ENCODE results near the gene RHOA.
"Not testable (repeated sequence)": the region's sequence is repeated elsewhere in the genome, so short reads cannot be mapped to it uniquely, and the experiment has no call there.

Gene RHOA

DNA sequence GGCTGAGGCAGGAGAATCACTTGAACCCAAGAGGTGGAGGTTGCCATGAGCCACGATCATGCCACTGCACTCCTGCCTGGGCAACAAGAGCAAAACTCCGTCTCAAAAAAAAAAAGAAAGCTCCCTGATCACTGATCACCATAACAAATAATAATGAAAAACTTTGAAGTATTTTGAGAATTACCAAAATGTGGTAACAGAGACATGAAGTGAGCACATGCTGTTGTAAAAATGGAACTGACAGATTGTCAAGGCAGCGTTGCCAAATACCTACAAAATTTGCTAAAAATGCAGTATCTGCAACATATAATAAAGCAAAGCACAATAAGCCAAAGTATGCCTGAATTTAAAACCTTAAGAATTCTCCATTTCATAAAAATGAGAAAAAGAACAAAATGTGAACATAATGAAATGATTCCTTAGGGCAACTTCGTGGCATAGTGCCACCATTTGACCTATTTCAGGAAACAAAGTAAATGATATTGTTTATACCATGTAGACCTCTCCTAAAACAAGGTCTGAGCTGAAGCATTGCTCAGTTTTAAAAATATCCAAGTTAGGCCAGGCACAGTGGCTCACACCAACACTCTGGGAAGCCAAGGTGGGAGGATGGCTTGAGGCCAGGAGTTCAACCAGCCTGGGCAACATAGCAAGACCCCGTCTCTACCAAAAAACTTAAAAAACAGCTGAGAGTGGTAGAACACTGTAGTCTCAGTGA is 77.7 kb downstream of the RHOA start:
- Histone ChIP-seq H3K4me1 (ENCODE audit: control insufficient read depth in 1 of 2, insufficient read depth in 2 of 2, low read length in 2 of 2) (peaks cover 0 to 5% of the 10 kb centered on the region in 2 donors), H3K9ac (ENCODE audit: low read depth in 1 of 2, low read length in 2 of 2) (no peak overlapping the region), H3K36me3 (ENCODE audit: control insufficient read depth in 1 of 2, insufficient read depth in 2 of 2, low read length in 2 of 2) (peaks cover 19 to 52% of the 10 kb centered on the region in 2 donors), H3K27ac (ENCODE audit: low read depth, low read length) (no peak overlapping the region), H3K9me3 (ENCODE audit: control insufficient read depth in 1 of 2, low read length in 2 of 2) (no peaks in the 10 kb centered on the region), H3K27me3 (ENCODE audit: control insufficient read depth in 1 of 2, insufficient read depth in 2 of 2, low read length in 2 of 2) (no peaks in the 10 kb centered on the region), H3K4me3 (ENCODE audit: low read depth in 1 of 2, low read length in 2 of 2) (no peak overlapping the region)

- Histone ChIP-seq H3K27me3 (ENCODE audit: control insufficient read depth in 1 of 2, insufficient read depth in 2 of 2, low read length in 2 of 2) (no peaks in the 10 kb centered on the region), H3K36me3 (ENCODE audit: control insufficient read depth in 1 of 2, insufficient read depth in 2 of 2, low read length in 2 of 2) (peaks cover 19 to 57% of the 10 kb centered on the region in 2 donors), H3K4me1 (ENCODE audit: control insufficient read depth in 1 of 2, insufficient read depth in 2 of 2, low read length in 2 of 2) (no peaks in the 10 kb centered on the region), H3K27ac (ENCODE audit: low read depth, low read length) (no peak overlapping the region), H3K4me3 (ENCODE audit: low read depth in 1 of 2, low read length in 2 of 2) (no peak overlapping the region), H3K9ac (ENCODE audit: low read depth in 1 of 2, low read length in 2 of 2) (no peak overlapping the region), H3K9me3 (ENCODE audit: control insufficient read depth in 1 of 2, low read length in 2 of 2) (no peaks in the 10 kb centered on the region)
Measured at GRCh38 chr3:49333091-49333490, 78.7 kb downstream of the RHOA start.

- no peaks in the 10 kb centered on the region for H3K27me3 ChIP-seq (ENCODE audit: control insufficient read depth in 1 of 2, insufficient read depth in 2 of 2, low read length in 2 of 2)
- H3K27ac ChIP-seq (ENCODE audit: low read depth, low read length), result no peak overlapping the region
- no peak overlapping the region for H3K4me3 ChIP-seq (ENCODE audit: low read depth in 1 of 2, low read length in 2 of 2)
- no peaks in the 10 kb centered on the region for H3K4me1 ChIP-seq (ENCODE audit: control insufficient read depth in 1 of 2, insufficient read depth in 2 of 2, low read length in 2 of 2)
- no peak overlapping the region for H3K9ac ChIP-seq (ENCODE audit: low read depth in 1 of 2, low read length in 2 of 2)
- H3K9me3 ChIP-seq (ENCODE audit: control insufficient read depth in 1 of 2, low read length in 2 of 2), result no peaks in the 10 kb centered on the region
- peaks cover 29 to 74% of the 10 kb centered on the region in 2 donors for H3K36me3 ChIP-seq (ENCODE audit: control insufficient read depth in 1 of 2, insufficient read depth in 2 of 2, low read length in 2 of 2)
Measured at GRCh38 chr3:49329186-49329585, 82.6 kb downstream of the RHOA start.

DNA sequence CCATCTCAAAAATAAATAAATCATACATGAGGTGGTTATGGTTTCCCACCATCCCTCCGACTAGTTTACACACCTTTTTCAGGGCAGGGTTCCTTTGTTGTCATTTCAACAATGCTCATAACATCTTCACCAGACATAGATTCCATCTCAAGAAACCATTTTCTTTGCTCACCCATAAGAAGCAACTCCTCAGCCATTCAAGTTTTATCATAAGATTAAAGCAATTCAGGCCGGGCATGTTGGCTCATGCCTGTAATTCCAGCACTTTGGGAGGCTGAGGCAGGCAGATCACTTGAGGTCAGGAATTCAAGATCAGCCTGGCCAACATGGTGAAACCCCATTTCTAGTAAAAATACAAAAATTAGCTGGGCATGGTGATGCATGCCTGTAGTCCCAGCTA is 83.4 kb downstream of the RHOA start:
- not testable (repeated sequence) for H3K9me3 ChIP-seq (ENCODE audit: control insufficient read depth in 1 of 2, low read length in 2 of 2); H3K27me3 ChIP-seq (ENCODE audit: control insufficient read depth in 1 of 2, insufficient read depth in 2 of 2, low read length in 2 of 2); H3K27ac ChIP-seq (ENCODE audit: low read depth, low read length); H3K4me1 ChIP-seq (ENCODE audit: control insufficient read depth in 1 of 2, insufficient read depth in 2 of 2, low read length in 2 of 2); H3K4me3 ChIP-seq (ENCODE audit: low read depth in 1 of 2, low read length in 2 of 2); H3K9ac ChIP-seq (ENCODE audit: low read depth in 1 of 2, low read length in 2 of 2)
- peaks cover 27 to 74% of the 10 kb centered on the region in 2 donors for H3K36me3 ChIP-seq (ENCODE audit: control insufficient read depth in 1 of 2, insufficient read depth in 2 of 2, low read length in 2 of 2)

DNA sequence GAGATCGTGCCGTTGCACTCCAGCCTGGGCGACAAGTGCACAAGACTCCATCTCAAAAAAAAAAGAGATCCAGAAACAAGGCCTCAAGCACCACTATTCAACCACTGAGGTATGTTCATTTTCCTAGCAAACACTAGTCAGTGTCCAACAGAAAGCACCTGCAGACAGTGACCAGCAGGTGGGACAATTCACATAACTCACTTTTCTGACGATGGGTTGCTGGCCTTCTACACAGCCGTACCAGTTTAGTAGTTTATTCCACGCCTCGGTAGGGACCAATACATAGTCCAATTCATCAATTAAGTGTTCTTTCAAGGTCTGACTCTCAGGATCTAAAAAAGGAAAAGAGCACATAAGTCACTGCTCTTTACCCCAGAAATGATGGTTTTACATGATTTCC is 84.3 kb downstream of the RHOA start:
- no peak overlapping the region for H3K9ac ChIP-seq (ENCODE audit: low read depth in 1 of 2, low read length in 2 of 2)
- H3K9me3 ChIP-seq (ENCODE audit: control insufficient read depth in 1 of 2, low read length in 2 of 2), result no peaks in the 10 kb centered on the region
- no peak overlapping the region for H3K4me3 ChIP-seq (ENCODE audit: low read depth in 1 of 2, low read length in 2 of 2)
- no peaks in the 10 kb centered on the region for H3K27me3 ChIP-seq (ENCODE audit: control insufficient read depth in 1 of 2, insufficient read depth in 2 of 2, low read length in 2 of 2)
- H3K4me1 ChIP-seq (ENCODE audit: control insufficient read depth in 1 of 2, insufficient read depth in 2 of 2, low read length in 2 of 2), result no peaks in the 10 kb centered on the region
- peaks cover 26 to 74% of the 10 kb centered on the region in 2 donors for H3K36me3 ChIP-seq (ENCODE audit: control insufficient read depth in 1 of 2, insufficient read depth in 2 of 2, low read length in 2 of 2)
- H3K27ac ChIP-seq (ENCODE audit: low read depth, low read length), result no peak overlapping the region

- Histone ChIP-seq H3K9me3 (ENCODE audit: control insufficient read depth in 1 of 2, low read length in 2 of 2) (no peaks in the 10 kb centered on the region), H3K27ac (ENCODE audit: low read depth, low read length) (no peak overlapping the region), H3K36me3 (ENCODE audit: control insufficient read depth in 1 of 2, insufficient read depth in 2 of 2, low read length in 2 of 2) (peaks cover 36 to 88% of the 10 kb centered on the region in 2 donors), H3K9ac (ENCODE audit: low read depth in 1 of 2, low read length in 2 of 2) (no peak overlapping the region), H3K4me3 (ENCODE audit: low read depth in 1 of 2, low read length in 2 of 2) (no peak overlapping the region), H3K4me1 (ENCODE audit: control insufficient read depth in 1 of 2, insufficient read depth in 2 of 2, low read length in 2 of 2) (no peaks in the 10 kb centered on the region), H3K27me3 (ENCODE audit: control insufficient read depth in 1 of 2, insufficient read depth in 2 of 2, low read length in 2 of 2) (no peaks in the 10 kb centered on the region)
Measured at GRCh38 chr3:49324768-49325167, 87.0 kb downstream of the RHOA start.

DNA sequence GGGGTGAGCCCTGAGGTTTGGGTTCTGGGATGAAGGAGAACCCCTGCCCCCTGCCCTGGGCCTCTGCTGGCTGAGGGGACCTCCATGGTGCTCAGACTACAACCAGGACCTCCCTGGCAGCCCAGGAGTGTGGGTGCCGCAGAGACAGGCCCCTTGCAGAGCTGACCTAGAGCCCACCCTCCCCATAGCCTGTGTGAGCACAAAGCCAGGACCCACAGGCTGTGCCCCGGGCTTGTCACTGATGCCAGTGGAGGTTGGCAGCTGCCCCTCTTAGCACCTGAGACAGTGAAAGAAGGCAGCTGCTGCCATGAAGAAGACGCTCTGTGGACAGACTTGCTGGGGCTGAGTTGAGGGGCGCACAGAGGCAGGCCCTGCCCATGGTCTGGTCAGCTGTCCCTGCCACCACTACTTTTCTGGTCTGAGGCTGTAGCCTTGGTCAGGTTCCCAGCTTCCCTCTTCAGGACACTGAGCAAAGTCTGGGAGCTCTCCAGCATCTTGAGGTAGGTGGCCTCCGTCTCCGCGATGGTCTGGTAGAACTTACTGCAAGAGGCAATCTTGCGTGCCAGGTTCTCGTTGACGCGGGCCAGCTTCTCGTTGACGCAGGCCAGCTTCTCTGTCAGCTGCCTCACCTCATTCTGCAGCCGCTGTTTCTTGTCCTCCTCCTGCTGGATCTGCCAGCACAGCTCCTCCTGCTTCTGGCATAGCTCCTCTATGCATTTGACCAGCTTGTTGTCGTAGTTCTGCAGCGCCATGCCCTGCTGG is 94.9 kb downstream of the RHOA start:
- Histone ChIP-seq H3K27me3 (ENCODE audit: control insufficient read depth in 1 of 2, insufficient read depth in 2 of 2, low read length in 2 of 2) (no peaks in the 10 kb centered on the region), H3K36me3 (ENCODE audit: control insufficient read depth in 1 of 2, insufficient read depth in 2 of 2, low read length in 2 of 2) (peaks cover 16 to 70% of the 10 kb centered on the region in 2 donors), H3K4me3 (ENCODE audit: low read depth in 1 of 2, low read length in 2 of 2) (no peak overlapping the region), H3K27ac (ENCODE audit: low read depth, low read length) (no peak overlapping the region), H3K9me3 (ENCODE audit: control insufficient read depth in 1 of 2, low read length in 2 of 2) (no peaks in the 10 kb centered on the region), H3K9ac (ENCODE audit: low read depth in 1 of 2, low read length in 2 of 2) (no peak overlapping the region), H3K4me1 (ENCODE audit: control insufficient read depth in 1 of 2, insufficient read depth in 2 of 2, low read length in 2 of 2) (no peaks in the 10 kb centered on the region)

DNA sequence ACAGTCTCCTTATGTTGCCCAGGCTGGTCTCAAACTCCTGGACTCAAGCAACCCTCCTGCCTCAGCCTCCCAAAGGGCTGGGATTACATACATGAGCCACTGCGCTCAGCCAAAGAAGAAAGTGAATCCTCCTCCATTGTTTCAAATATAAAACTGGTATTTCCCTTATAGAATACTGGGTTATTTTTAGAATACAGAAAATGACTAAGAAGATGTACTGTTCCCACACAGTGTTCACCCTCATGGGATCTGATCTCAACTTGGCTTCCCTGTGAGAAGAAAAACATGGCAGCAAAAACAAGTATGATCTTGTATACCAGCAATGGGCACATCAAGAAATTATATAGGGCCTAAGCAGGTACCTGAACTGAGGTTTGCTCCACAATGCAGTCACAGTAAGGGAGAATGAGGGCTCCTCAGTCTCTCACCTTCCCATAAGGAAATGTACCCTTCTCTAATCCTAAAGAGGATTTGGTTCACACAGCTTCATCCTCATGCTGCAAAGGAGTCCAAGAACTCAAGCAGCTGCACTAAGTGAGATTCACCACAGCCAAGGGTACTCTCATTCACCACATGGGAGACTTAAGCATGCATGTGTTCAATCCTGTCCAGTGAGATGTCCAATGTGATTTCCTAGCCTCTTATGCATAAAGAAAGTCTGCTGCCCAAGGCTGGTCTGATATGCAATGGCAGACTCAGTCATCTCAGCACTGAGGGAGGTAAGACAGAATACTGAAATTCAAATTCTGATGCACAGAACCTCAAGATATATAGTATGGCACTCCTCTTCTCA is 97.7 kb downstream of the RHOA start:
- no peaks in the 10 kb centered on the region for H3K27me3 ChIP-seq (ENCODE audit: control insufficient read depth in 1 of 2, insufficient read depth in 2 of 2, low read length in 2 of 2)
- no peak overlapping the region for H3K27ac ChIP-seq (ENCODE audit: low read depth, low read length)
- H3K36me3 ChIP-seq (ENCODE audit: control insufficient read depth in 1 of 2, insufficient read depth in 2 of 2, low read length in 2 of 2), result peaks cover 18 to 62% of the 10 kb centered on the region in 2 donors

GRCh38 chr3:49311283-49311682 is 100.5 kb downstream of the RHOA start:
- H3K36me3 ChIP-seq (ENCODE audit: control insufficient read depth in 1 of 2, insufficient read depth in 2 of 2, low read length in 2 of 2), result peaks cover 18 to 57% of the 10 kb centered on the region in 2 donors
- H3K9me3 ChIP-seq (ENCODE audit: control insufficient read depth in 1 of 2, low read length in 2 of 2), result no peaks in the 10 kb centered on the region
- H3K4me3 ChIP-seq (ENCODE audit: low read depth in 1 of 2, low read length in 2 of 2), result no peak overlapping the region
- no peaks in the 10 kb centered on the region for H3K27me3 ChIP-seq (ENCODE audit: control insufficient read depth in 1 of 2, insufficient read depth in 2 of 2, low read length in 2 of 2)
- H3K9ac ChIP-seq (ENCODE audit: low read depth in 1 of 2, low read length in 2 of 2), result no peak overlapping the region
- H3K27ac ChIP-seq (ENCODE audit: low read depth, low read length), result no peak overlapping the region
- no peaks in the 10 kb centered on the region for H3K4me1 ChIP-seq (ENCODE audit: control insufficient read depth in 1 of 2, insufficient read depth in 2 of 2, low read length in 2 of 2)

More for the DNA sequence above, 97.7 kb downstream of the RHOA start:
- Histone ChIP-seq H3K9me3 (ENCODE audit: control insufficient read depth in 1 of 2, low read length in 2 of 2) (no peaks in the 10 kb centered on the region), H3K9ac (ENCODE audit: low read depth in 1 of 2, low read length in 2 of 2) (no peak overlapping the region), H3K4me3 (ENCODE audit: low read depth in 1 of 2, low read length in 2 of 2) (no peak overlapping the region), H3K4me1 (ENCODE audit: control insufficient read depth in 1 of 2, insufficient read depth in 2 of 2, low read length in 2 of 2) (no peaks in the 10 kb centered on the region)

DNA sequence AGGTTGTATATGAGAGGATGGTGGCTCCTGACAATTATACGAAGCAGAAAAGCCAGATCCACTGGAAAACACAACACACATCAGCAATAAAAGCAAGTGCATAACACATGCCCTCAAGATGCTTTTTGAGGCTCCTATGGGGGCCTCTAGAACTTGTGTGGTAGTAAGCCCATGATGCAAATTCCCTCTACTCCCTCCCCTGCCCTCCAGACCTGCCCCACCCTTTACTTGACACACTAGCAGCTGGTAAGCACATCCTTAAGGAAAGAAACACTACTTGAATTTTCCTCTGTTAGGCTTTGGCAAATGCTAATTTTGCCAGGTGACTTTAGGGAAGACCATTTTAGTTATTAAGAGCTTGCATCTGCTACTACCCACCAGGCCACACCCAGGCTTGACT is 101.1 kb downstream of the RHOA start:
- H3K4me3 ChIP-seq (ENCODE audit: low read depth in 1 of 2, low read length in 2 of 2), result no peak overlapping the region
- peaks cover 19 to 60% of the 10 kb centered on the region in 2 donors for H3K36me3 ChIP-seq (ENCODE audit: control insufficient read depth in 1 of 2, insufficient read depth in 2 of 2, low read length in 2 of 2)
- no peaks in the 10 kb centered on the region for H3K9me3 ChIP-seq (ENCODE audit: control insufficient read depth in 1 of 2, low read length in 2 of 2)
- no peaks in the 10 kb centered on the region for H3K4me1 ChIP-seq (ENCODE audit: control insufficient read depth in 1 of 2, insufficient read depth in 2 of 2, low read length in 2 of 2)
- H3K9ac ChIP-seq (ENCODE audit: low read depth in 1 of 2, low read length in 2 of 2), result no peak overlapping the region
- H3K27me3 ChIP-seq (ENCODE audit: control insufficient read depth in 1 of 2, insufficient read depth in 2 of 2, low read length in 2 of 2), result no peaks in the 10 kb centered on the region
- no peak overlapping the region for H3K27ac ChIP-seq (ENCODE audit: low read depth, low read length)
